D341Med (cell line): ENCODE results near the gene CAPNS1.

Source experiments
- DNase-seq: peaks from one replicate; pipeline ENCODE4 v3.0.0; 2012; ENCODE audit warnings: low spot score

The CAPNS1 gene

DNA sequence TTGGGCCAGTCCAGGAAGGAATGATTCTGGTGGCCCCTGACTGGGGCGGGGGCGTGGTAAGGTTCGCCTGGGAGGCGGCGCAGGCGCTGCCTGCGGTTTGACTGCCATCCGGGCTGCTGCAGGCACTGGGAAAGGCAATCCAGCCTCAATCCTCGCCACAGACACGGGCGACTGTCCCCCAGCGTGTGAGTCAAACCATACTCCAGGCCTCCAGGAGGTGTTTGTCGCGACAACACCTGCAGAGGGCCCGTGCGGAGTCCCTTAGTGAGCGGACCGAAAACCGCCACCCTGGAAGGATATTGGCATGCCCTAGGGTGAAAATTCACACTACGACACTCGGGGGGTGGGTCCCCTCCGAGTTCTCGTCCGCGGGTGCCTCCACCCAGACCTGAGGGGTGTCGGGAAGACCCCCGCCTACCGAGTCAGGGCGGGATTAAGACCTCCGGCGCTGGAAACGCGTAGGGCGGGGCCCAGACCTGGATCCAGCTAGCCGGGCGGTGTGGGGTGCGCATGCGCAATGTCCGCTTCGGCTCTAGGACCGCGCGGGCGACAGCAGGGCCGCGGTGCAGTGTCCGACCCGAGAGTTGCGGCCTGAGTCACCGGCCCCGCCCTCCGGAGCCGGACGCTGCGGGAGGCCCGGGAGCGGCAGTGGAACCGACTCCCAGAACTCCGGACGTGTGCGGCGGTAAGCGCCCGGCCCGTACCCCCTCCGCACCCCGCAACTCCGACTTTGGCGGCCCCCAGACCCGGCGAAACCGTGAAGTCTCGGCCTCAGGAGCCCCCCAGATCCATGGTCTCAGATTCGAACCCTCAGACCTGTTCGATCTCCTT, at the start of gene CAPNS1:
Gene CAPNS1 (plus strand): TSS at position 594 of the 831 bp plus-strand sequence. CDS start 946 bp downstream, outside the sequence.
- peak; percentile 97 for DNase-seq

GRCh38 chr19:36090910-36091695, 48.8 kb upstream of the CAPNS1 start:
- DNase-seq, result no peak

DNA sequence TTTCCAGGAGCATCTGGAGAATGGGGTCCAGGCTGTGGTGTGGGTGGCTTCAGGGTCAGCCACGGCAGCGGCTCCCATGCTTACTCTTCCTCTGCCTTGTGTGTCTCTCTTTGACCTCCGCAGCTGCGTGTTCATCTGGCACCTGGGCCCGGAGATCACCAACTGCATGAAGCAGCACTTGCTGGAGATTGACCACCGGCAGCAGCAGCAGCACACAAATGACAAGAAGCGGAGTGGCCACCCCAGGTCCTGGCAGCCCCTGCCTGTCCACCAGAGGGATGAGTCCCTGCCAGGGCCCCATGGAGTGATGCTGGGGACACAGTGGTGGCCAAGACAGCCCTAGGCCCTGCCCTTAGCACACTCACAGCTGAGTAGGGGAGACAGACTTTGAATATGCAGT, 47.3 kb upstream of the CAPNS1 start:
- no peak for DNase-seq

- peak; percentile 21 for DNase-seq
Measured at GRCh38 chr19:36093146-36093662, 46.7 kb upstream of the CAPNS1 start.

DNA sequence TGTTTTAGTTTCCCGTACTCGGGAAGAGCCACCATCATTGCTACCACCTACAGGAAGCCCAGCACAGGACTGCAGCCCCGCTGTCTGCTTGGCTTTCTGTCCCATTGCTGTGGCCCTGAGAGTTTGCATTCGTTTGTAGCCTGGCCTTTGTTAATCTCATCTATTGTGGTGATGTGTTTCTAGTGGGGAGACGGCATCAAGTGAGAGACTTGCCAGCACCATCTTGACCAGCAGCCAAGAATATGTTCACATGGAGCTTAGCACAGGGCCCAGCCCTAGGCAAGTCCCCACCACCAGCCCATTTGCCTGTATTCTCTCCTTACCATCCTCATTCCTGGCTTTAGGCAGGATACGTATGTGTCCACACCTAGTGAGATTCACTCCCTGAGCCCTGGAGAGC, 46.2 kb upstream of the CAPNS1 start:
- peak; percentile 30 for DNase-seq

DNA sequence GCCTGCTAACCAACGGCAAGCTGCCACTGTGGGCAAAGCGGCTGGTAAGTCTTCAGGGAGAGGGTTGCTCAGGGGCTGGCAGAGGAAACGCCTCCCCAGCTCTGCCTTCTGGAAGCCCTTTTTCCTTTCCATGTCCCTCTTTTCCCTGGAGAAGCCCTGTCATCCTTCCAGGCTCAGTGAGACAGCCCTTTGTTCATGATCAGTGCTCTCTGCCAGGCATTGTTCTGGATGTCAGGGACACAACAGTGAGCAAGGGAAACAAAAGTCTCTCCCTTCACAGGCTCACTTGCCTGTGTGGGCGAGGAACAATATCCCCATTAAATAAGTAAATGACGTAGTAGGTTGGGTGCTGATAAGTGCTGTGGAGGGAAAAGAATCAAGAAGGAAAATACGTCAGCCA, 42.8 kb upstream of the CAPNS1 start:
- DNase-seq, result no peak

DNA sequence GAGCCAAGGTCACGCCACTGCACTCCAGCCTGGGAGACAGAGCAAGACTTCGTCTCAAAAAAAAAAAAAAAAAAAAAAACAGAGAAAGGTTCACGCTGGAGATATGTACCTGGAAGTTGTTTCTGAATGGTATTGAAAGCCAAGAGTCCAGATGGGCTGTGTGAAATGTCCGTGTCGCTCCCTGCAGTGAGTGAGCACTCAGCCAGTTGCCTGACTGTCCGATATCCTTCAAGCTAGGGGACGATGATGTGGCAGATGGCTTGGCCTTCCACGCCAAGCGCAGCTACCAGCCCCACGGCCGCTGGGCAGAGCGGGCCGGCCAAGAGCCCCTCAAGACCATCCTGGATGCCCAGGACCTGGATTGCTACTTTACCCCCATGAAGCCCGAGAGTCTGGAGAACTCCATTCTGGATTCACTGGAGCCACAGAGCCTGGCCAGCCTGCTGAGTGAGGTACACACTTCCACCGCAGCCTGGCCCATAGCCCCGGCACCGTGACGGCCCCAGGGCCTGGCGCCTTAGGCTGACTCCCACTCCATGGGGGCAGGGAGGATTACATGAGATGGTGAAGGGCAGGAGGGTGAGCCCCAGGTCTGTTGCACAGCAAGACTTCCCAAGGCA, 40.6 kb upstream of the CAPNS1 start:
- DNase-seq, result peak; percentile 22

DNA sequence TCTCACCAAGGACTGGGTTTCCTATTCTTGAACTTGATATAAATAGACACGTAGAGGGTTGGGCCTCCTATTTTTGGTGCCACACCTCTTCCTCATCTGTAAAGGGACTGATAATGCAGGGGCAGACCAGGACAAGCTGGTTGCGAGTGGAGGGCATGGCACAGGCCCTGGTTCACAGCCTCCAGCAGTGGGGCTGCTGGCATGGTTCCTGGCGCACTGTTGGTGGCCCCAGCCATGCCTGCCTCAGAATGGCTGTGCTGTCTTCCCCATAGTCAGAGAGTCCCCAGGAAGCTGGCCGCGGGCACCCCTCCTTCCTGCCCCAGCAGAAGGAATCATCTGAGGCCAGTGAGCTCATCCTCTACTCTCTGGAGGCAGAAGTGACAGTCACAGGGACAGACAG, 39.4 kb upstream of the CAPNS1 start:
- DNase-seq, result peak; percentile 21

DNA sequence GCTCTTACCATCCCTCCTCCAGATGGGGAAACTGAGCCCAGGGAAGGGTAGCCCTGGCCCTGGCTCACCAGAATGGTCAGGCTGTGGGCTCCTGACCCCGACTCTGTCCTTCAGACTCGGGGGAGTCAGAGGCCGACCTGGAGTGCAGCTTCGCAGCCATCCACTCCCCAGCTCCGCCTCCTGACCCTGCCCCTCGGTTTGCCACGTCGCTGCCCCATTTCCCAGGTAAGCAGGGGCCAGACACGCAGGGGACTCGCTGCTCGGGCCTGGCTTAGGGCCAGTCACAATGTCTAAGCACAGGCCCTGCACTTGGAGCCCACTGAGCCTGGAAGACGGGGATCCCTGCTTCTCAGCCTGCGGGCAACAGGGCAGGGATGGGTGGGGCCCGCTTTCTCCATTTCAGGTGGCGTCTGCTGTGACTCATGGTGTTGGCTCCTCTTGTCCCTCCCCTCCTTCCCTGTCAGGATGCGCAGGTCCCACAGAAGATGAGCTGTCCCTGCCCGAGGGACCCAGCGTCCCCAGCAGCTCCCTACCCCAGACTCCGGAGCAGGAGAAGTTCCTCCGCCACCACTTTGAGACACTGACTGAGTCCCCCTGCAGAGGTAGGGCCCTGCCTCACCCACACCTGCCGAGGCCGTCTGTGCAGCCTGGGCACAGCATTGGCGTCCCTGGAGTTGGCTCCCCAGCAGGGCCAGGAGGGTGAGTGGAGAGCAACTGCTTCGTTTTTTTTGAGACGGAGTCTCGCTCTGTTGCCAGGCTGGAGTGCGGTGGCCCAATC, 38.1 kb upstream of the CAPNS1 start:
- no peak for DNase-seq

DNA sequence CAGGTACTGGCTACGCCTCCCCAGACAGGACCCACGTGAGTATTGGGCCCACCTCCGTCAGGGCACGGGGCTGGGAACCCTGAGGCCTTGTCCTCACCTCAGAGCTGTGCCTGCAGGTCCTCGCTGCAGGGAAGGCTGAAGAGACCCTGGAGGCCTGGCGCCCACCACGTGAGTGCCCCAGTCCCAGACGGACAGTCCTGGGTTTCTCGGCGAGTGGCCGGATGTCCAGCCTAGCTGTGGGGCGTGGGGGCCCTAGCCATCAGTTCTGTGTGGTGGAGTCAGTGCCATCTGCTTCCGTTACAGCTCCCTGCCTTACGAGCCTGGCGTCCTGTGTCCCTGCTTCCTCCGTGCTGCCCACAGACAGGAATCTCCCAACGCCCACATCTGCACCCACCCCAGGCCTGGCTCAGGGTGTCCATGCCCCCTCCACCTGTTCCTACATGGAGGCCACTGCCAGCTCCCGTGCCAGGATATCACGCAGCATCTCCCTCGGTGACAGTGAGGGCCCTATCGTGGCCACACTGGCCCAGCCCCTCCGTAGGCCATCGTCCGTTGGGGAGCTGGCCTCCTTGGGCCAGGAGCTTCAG, 36.7 kb upstream of the CAPNS1 start:
- DNase-seq, result no peak

- DNase-seq, result no peak
Measured at GRCh38 chr19:36103842-36104552, 35.9 kb upstream of the CAPNS1 start.

- DNase-seq, result no peak
Measured at GRCh38 chr19:36106441-36106840, 33.4 kb upstream of the CAPNS1 start.

DNA sequence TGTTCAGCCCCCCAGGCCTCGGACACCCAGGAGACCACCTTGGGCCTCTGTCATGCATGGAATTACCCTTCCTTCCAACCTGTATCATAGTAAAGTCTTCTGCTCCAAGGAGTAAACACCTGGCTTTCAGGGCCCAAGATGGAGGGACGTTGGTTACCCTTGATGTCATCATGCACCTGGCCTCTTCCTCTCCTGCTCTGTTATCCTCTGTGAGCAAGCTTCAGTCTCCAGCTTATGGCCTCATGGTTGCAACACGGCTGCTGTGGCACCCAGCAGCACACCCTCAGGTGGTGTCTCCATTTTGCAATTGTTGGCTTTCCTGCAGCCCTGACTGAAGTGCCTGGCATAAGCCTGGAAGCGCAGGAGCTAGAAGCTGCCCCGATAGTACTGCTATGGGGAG, 32.9 kb upstream of the CAPNS1 start:
- DNase-seq, result no peak

DNA sequence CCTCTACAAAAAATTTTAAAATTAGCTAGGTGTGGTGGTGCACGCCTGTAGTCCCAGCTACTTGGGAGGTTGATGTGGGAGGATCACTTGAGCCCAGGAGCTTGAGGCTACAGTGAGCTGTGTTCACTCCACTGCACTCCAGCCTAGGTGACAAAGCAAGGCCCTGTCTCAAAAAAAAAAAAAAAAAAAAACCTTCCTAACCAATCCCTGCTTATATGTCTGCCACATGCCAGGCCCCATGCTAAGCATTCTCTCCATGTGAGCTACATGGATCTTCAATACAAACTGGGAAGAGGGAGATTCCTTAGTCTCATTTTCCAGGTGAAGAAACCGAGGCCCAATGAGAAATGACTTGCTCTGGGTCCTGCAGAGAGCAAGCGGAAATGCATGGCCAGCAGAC, 31.2 kb upstream of the CAPNS1 start:
- DNase-seq, result no peak

GRCh38 chr19:36110487-36111199, 29.2 kb upstream of the CAPNS1 start, which contains the start of gene OVOL3:
Gene OVOL3, plus strand, starts transcription at chr19:36111143. Its CDS starts 60 bp downstream, at chr19:36111203.
- DNase-seq, result no peak

GRCh38 chr19:36111200-36111539, 28.7 kb upstream of the CAPNS1 start:
- DNase-seq, result no peak

DNA sequence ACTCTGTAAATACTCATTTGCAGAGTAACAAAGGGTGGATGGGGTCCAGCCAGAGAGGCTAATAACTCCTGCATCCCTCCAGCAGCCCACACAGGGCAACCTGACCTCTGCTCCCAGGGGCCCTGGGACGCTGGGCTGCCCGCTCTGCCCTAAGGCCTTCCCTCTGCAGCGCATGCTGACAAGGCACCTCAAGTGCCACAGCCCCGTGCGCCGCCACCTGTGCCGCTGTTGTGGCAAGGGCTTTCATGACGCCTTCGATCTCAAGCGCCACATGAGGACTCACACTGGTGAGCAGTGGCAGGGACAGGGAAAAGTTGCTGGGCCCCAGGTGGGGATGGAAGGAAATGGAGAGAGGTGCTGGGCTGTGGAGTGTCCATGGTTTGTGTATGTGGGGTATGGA, 27.2 kb upstream of the CAPNS1 start:
- DNase-seq, result no peak

- DNase-seq, result no peak
Measured at GRCh38 chr19:36113425-36113824, 26.4 kb upstream of the CAPNS1 start.

GRCh38 chr19:36113894-36114720, 25.8 kb upstream of the CAPNS1 start:
- peak; percentile 48 for DNase-seq
